Mononuclear cell (primary cell): ENCODE data around the gene ELK1. TPM values are rescaled to one million over a fixed set of nuclear protein-coding genes. Genes with fewer than 3 reads are reported as not detected.

ENCODE experiments used
- H3K27me3 ChIP-seq: 2 replicates; pipeline ENCODE4 v1.6.0; 2011; ENCODE audit warnings: low read length, control low read depth; ENCODE audit not compliant: insufficient read depth
- H3K4me1 ChIP-seq: 2 replicates; pipeline ENCODE4 v1.5.1; 2011; ENCODE audit warnings: mild to moderate bottlenecking, low read length, control low read depth; ENCODE audit not compliant: insufficient read depth
- H3K4me3 ChIP-seq: 2 replicates; pipeline ENCODE4 v1.5.1; 2011; ENCODE audit warnings: mild to moderate bottlenecking, low read length, moderate library complexity
- H3K9me3 ChIP-seq: 2 replicates; pipeline ENCODE4 v1.5.1; 2011; ENCODE audit warnings: low read depth, mild to moderate bottlenecking, control low read depth, low read length
- total RNA-seq: library from RNA; depleted of rRNA; stranded (reverse); fragments of >200 nt; gene quantifications from one replicate; pipeline ENCODE4 v1.2.3, GENCODE V29; 2012

The ELK1 gene
- total RNA-seq, 1 donor = 19.3 TPM

DNA sequence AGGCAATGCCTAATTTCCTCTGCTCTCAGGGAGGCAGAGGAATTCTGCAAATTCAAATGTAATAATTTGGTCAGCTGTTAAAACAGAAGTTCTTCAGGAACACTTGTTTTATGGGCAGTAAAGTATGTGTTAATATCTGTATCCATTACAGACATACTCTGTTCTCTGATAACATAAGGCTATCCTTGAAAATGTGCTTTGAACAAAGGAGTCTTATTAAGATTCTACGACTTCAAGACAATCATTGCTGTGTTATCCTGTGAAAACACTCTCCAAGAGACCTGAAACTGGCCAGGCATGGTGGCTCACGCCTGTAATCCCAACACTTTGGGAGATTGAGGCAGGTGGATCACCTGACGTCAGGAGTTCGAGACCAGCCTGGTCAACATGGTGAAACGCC lies 18.7 kb downstream of the ELK1 start:
- Histone ChIP-seq H3K27me3 (no peaks in the 10 kb centered on the region), H3K4me1 (peaks cover 90% of the 10 kb centered on the region), H3K9me3 (no peaks in the 10 kb centered on the region), H3K4me3 (no peak overlapping the region)

DNA sequence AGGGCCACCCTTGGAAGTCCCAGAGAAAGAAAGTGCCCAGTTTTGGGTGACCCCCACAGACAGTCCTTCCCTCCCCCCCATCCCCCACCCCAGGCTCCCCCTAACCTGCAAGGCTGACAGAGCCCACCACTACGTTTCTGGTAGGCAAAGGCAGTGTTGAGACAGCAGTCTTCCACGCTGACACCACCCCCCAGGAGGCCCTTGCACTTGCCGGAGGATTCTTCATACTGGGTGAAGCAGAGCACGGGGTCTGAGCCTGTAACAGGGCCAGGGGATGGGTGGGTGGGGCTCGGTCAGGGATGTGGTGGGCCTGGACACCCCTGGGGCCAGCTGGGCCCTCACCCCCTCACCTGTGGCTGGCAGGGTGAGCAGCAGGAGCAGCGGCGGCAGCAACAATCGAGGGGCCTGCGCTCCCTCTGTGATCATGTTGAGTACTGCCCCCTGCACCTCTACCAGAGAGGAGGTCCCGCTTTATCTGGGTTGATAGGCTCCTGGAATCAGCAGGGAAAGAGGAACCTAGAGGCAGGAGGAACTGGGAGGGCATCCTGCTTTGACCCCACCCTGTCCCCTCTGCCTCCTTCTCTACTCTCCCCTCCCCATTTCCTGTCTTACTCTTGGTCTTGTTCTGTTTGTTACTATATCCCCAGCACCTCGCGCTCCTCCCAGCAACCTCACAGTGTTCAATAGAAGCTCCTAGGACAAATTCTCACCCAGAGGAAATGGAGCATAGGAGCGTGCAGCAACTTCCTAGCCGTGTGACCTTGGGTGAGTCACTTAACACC lies 20.8 kb downstream of the ELK1 start, which contains the start of gene CFP:
TSS of gene CFP (minus strand) at position 512 of the 782 bp plus-strand sequence. CDS start at position 426, 86 bp downstream.
- peak within 1 kb of the TSS; percentile 44 for H3K4me3 ChIP-seq
- no peaks in the 10 kb centered on the region for H3K27me3 ChIP-seq
- H3K9me3 ChIP-seq = no peaks in the 10 kb centered on the region
- peaks cover 74% of the 10 kb centered on the region for H3K4me1 ChIP-seq

DNA sequence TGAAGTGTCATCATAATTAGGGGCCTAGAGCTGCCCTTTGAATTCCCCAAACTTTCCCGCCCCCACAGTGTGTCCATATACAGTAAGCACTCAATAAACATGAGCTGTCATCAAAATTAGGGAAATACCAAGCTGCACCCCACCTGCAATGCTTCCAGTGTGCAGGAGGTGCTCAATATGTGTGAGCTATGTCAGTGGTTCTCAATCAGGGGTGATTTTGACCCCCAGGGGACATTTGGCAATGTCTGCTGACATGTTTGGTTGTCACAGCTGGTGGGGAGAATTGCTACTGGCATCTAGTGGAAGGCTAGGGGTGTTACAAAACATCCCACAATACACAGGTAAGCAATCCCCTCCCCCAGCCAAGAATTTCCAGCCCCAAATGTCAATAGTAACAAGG lies 21.4 kb downstream of the ELK1 start:
- H3K9me3 ChIP-seq = no peaks in the 10 kb centered on the region
- H3K4me3 ChIP-seq = peak overlapping the region; percentile 42
- H3K4me1 ChIP-seq = peaks cover 70% of the 10 kb centered on the region
- no peaks in the 10 kb centered on the region for H3K27me3 ChIP-seq

- H3K4me1 ChIP-seq = peaks cover 42% of the 10 kb centered on the region
- H3K27me3 ChIP-seq = no peaks in the 10 kb centered on the region
- no peak overlapping the region for H3K4me3 ChIP-seq
- no peaks in the 10 kb centered on the region for H3K9me3 ChIP-seq
Measured at GRCh38 chrX:47625365-47625764, 25.0 kb downstream of the ELK1 start.

DNA sequence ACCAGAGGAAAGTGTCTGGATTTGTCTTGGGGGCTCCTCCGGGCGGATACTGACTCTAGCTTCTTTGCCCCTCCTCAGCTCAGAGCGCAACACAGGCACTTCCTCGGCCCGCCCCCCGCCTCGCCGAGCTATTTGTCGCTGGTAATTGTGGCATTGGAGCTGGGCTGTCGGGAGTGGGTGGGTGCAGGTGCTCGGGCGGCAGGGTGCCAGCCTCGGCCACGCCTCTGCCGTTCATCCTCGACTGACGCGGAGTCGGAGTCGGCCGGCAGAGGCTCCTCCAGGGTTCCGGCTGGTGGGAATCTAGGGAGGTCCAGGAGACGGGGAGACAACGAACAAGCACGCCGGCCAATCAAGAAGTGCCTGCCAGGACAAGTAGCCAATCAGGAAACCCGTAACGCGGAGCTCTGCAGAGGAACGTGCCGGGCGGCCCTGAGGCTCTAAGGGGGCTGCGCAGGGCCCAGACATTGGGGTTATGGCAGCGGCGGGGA lies 26.8 kb downstream of the ELK1 start:
- peak overlapping the region; percentile 20 for H3K4me3 ChIP-seq
- peaks cover 37% of the 10 kb centered on the region for H3K4me1 ChIP-seq
- H3K27me3 ChIP-seq = no peaks in the 10 kb centered on the region
- no peaks in the 10 kb centered on the region for H3K9me3 ChIP-seq

DNA sequence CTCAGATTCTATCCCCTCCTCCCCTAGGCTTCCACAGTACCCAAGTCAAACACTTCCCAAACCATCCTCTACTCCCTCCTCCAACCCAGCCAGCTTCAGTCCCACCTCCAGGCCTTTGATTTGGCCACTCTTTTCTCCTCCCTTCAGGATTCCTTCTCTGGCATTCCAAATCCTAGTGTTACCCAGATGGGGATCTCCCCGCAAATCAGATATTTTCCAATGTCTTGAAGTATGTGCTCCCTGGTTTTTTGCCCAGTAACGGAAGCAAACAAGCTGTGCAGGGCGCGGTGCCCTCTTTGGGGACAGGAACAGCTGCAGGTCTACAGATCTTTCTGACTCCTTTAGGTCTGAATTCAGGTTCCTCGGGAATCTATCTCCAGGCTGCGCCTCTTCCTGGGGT lies 28.5 kb downstream of the ELK1 start:
- peaks cover 22% of the 10 kb centered on the region for H3K4me1 ChIP-seq
- no peak overlapping the region for H3K4me3 ChIP-seq
- no peaks in the 10 kb centered on the region for H3K27me3 ChIP-seq
- no peaks in the 10 kb centered on the region for H3K9me3 ChIP-seq

DNA sequence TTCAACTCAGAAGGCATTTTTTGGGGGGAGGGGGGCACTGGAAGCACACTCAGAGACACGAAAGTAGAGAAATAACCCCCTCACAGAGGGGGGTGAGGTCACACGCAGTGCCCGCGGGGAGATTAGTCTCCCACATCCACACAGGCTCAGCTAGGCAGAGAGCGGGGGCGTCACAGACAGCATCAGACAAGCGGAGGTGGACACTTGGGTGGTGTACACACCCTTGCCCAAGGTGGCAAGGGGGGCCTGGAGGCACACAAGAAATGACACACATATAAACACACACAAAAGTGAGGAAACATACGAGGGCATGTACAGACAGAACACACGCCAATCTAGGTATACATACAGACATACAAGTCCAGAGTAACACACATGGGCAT lies 30.1 kb downstream of the ELK1 start:
- Histone ChIP-seq H3K4me3 (no peak overlapping the region), H3K9me3 (no peaks in the 10 kb centered on the region), H3K27me3 (no peaks in the 10 kb centered on the region), H3K4me1 (peaks cover 18% of the 10 kb centered on the region)

DNA sequence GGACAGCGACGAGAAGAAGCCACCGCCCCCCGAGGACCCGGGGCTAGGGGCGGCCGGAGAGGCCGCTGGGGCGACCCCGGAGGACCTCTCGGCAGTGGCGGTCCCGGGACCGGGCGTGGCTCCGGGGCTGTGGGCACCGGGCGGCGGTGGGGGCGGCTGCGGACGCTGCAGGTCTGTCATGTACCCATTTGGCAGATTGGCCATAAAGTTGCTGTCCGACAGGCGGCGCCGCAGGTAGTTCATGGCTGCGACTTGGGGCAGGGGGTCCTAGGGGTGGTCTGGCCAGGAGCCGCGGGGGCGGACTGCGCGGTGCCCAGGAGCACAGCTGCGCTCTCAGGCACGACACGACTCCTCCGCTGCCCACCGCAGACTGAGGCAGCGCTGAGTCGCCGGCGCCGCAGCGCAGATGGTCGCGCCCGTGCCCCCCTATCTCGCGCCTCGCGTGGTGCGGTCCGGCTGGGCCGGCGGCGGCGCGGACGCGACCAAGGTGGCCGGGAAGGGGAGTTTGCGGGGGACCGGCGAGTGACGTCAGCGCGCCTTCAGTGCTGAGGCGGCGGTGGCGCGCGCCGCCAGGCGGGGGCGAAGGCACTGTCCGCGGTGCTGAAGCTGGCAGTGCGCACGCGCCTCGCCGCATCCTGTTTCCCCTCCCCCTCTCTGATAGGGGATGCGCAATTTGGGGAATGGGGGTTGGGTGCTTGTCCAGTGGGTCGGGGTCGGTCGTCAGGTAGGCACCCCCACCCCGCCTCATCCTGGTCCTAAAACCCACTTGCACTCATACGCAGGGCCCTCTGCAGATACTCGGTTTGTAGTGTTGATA lies 30.7 kb downstream of the ELK1 start, which contains the start of gene SYN1:
TSS of gene SYN1 (minus strand) at position 372 of the 817 bp plus-strand sequence. CDS start at position 243, 129 bp downstream.
- Histone ChIP-seq H3K4me3 (peak within 1 kb of the TSS; percentile 6), H3K4me1 (peaks cover 18% of the 10 kb centered on the region), H3K27me3 (no peaks in the 10 kb centered on the region), H3K9me3 (no peaks in the 10 kb centered on the region)

GRCh38 chrX:47618923-47619485 lies 31.4 kb downstream of the ELK1 start:
- H3K4me1 ChIP-seq = peaks cover 16% of the 10 kb centered on the region
- H3K9me3 ChIP-seq = no peaks in the 10 kb centered on the region
- no peak overlapping the region for H3K4me3 ChIP-seq
- H3K27me3 ChIP-seq = no peaks in the 10 kb centered on the region

DNA sequence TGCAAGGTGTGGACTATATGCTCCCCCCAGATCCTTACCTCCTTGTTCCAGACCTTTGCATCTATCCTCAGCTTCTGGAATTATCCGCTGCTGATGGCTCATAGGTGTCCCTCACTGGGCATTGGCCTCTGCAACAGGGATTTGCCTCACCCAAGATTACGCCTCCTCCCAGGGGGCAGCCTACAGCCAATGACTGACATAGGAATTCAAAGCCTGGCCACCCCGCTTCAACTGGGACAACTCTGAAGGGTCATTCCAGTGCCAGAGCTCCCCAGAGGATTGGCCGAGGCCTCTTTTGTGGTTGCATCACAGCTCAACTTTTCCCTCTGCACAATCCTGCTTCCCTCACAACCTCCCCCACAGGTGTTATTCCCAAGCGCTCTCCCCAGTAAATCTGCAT lies 35.7 kb downstream of the ELK1 start:
- peaks cover 4% of the 10 kb centered on the region for H3K4me1 ChIP-seq
- no peak overlapping the region for H3K4me3 ChIP-seq
- no peaks in the 10 kb centered on the region for H3K27me3 ChIP-seq
- H3K9me3 ChIP-seq = no peaks in the 10 kb centered on the region

DNA sequence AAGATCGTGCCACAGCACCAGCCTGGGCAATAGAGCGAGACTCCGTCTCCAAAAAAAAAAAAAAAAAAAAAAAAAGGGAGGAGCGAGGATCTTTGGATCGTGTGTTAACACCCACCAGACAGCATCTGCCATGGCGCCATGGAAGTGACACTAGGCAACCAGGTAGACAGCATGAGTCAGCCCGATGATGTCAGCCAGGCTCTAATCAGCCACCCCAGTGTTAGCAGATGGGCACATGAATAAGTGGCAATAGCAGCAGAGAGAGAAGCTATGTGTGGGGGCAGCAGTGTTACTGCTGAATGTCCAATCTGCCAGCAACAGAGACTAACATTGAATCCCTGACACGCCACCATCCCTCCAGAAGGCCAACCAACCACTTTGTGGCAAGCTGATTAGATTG lies 37.3 kb downstream of the ELK1 start:
- Histone ChIP-seq H3K9me3 (no peaks in the 10 kb centered on the region), H3K27me3 (no peaks in the 10 kb centered on the region), H3K4me1 (peaks cover 7% of the 10 kb centered on the region), H3K4me3 (no peak overlapping the region)

DNA sequence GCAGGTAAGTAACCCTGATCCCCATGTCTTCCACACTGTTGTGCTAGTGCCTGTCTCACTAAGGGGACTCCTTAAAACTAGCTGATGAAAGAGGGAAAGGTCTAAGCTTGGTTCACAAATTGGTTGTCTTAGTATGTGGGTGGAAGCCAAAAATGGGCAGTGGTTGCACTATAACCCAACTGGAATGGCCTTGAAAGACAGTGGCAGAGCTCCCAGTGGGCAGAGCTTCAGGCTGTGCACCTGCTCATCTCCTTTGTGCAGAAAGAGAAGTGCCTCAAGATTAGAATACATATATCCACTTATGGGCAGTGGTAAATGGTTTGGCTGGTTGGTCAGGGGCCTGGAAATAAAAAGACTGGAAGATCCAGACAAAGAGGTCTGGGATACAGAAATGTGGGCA lies 37.9 kb downstream of the ELK1 start:
- Histone ChIP-seq H3K27me3 (no peaks in the 10 kb centered on the region), H3K9me3 (no peaks in the 10 kb centered on the region), H3K4me1 (peaks cover 7% of the 10 kb centered on the region), H3K4me3 (no peak overlapping the region)

DNA sequence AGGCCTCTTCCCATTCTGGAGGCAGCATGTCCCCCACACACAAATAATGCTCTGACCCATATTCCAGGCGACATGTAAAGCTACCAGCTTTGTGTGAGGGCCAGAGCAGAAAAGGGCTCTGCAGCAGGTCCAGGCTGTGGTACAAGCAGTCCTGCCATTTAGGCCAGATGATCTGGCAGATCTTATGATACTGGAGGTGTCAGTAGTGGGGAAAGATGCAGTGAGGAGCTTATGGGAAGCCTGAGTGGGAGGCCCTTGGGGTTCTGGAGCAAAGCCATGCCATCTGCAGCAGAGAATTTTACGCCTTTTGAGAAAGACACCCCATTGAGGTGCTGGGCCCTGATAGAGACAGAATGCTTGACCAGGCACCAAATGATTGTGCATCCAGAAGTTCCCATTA lies 38.4 kb downstream of the ELK1 start:
- Histone ChIP-seq H3K9me3 (no peaks in the 10 kb centered on the region), H3K4me1 (peaks cover 7% of the 10 kb centered on the region), H3K4me3 (no peak overlapping the region), H3K27me3 (no peaks in the 10 kb centered on the region)

DNA sequence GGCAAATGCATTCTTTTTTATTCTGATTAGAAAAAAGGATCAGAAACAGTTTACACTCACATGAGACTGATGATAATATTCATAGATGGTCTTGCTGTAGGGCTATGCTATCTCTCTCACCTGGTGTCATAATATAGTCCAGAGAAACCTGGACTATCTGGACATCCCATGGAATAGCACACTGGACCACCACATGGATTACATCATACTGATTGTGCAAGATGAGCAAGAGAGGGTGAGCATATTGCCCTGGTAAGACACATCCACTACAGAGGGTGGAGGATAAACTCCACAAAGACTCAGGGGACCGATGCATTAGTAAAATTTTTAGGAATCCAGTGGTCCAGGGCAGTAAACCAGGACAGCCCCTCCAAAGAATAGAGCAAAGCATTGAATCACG lies 38.9 kb downstream of the ELK1 start:
- peaks cover 7% of the 10 kb centered on the region for H3K4me1 ChIP-seq
- no peak overlapping the region for H3K4me3 ChIP-seq
- no peaks in the 10 kb centered on the region for H3K9me3 ChIP-seq
- H3K27me3 ChIP-seq = no peaks in the 10 kb centered on the region

DNA sequence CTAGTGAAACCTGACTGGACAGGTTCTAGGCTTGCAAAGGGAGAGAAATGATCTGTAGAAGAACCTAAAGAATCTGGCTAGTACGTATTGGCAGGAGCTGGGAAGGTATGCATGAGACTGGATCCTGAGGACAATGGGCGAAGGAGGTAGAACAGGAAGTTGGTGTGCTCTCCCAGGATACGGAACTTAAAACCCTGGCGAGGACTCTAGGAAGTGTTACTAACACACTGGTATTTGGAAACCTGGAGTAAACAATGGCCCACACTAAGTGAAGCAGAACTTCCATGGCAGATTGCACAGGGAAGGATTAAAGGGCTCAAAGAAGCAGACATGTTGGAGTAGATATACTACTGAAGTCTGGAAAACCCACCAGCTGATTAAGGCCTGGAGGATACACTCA lies 39.9 kb downstream of the ELK1 start:
- Histone ChIP-seq H3K4me1 (peaks cover 7% of the 10 kb centered on the region), H3K27me3 (no peaks in the 10 kb centered on the region), H3K4me3 (no peak overlapping the region), H3K9me3 (no peaks in the 10 kb centered on the region)
